Fibroblast of the aortic adventitia (primary cell): ENCODE data around the gene GLRA2. TPM values are rescaled to one million over a fixed set of nuclear protein-coding genes. Genes with fewer than 3 reads are reported as not detected.

Source experiments
- DNase-seq: peaks from one replicate; pipeline ENCODE4 v3.0.0-alpha.2; 2010; ENCODE audit warnings: low read depth
- H3K4me3 ChIP-seq: 2 replicates; pipeline ENCODE4 v1.5.1; 2011; ENCODE audit warnings: low read depth, mild to moderate bottlenecking, control low read depth, low read length, moderate library complexity
- CTCF ChIP-seq: IDR thresholded peaks from 2 replicates; pipeline ENCODE4 v1.5.1; 2011; ENCODE audit warnings: mild to moderate bottlenecking, low read length, control low read depth, inconsistent platforms; ENCODE audit not compliant: insufficient read depth
- total RNA-seq: library from RNA; depleted of rRNA; stranded (reverse); fragments of >200 nt; gene quantifications from 2 replicates; pipeline ENCODE4 v1.2.3, GENCODE V29; 2012; ENCODE audit warnings: low replicate concordance

Gene GLRA2
- not detected in 2 replicates for total RNA-seq

GRCh38 chrX:14529290-14529989 is at the start of gene GLRA2:
Gene GLRA2 (plus strand): TSS chrX:14529536. CDS start chrX:14530058, 522 bp downstream.
- TF ChIP-seq CTCF = no peak
- DNase-seq = peak; percentile 2

GRCh38 chrX:14489437-14489836 is 39.9 kb upstream of the GLRA2 start:
- no peak for TF ChIP-seq CTCF
- no peak overlapping the region for H3K4me3 ChIP-seq
- no peak for DNase-seq

More at GRCh38 chrX:14529290-14529989, at the start of gene GLRA2:
- no peak within 1 kb of the TSS for H3K4me3 ChIP-seq

- no peak for DNase-seq
- H3K4me3 ChIP-seq = no peak overlapping the region
- TF ChIP-seq CTCF = no peak
These were observed 37.6 kb upstream of the GLRA2 start for GRCh38 chrX:14491689-14492088.

GRCh38 chrX:14496674-14497073 is 32.7 kb upstream of the GLRA2 start:
- TF ChIP-seq CTCF = no peak
- no peak overlapping the region for H3K4me3 ChIP-seq
- DNase-seq = no peak

- TF ChIP-seq CTCF = no peak
- DNase-seq = no peak
- H3K4me3 ChIP-seq = no peak overlapping the region
These were observed 32.1 kb upstream of the GLRA2 start for GRCh38 chrX:14497184-14497666.

GRCh38 chrX:14501327-14501726 is 28.0 kb upstream of the GLRA2 start:
- TF ChIP-seq CTCF = no peak

More at GRCh38 chrX:14501327-14501726, 28.0 kb upstream of the GLRA2 start:
- no peak for DNase-seq
- no peak overlapping the region for H3K4me3 ChIP-seq
